HCT116 (cell line): ENCODE measurements around the gene CCDC116.

Experiments used
- CEBPB ChIP-seq: IDR thresholded peaks from 2 replicates; pipeline ENCODE4 v1.6.1; 2012; ENCODE audit warnings: low read depth
- EZH2 ChIP-seq: fragments of 200-600 bp; sonication (generic); IDR thresholded peaks from 2 replicates; pipeline ENCODE4 v1.6.1; 2017; ENCODE audit warnings: antibody characterized with exemption, mixed run types
- JUND ChIP-seq: IDR thresholded peaks from 2 replicates; pipeline ENCODE4 v1.6.1; 2012
- POLR2A ChIP-seq: IDR thresholded peaks from 2 replicates; pipeline ENCODE4 v1.7.0; 2011; ENCODE audit warnings: borderline replicate concordance; ENCODE audit not compliant: insufficient read depth, insufficient read length; ENCODE audit errors: extremely low read depth
- RAD21 ChIP-seq: IDR thresholded peaks from 2 replicates; pipeline ENCODE4 v1.6.1; 2012; ENCODE audit warnings: low read depth, mild to moderate bottlenecking
- SP1 ChIP-seq: IDR thresholded peaks from 2 replicates; pipeline ENCODE4 v1.6.1; 2012; ENCODE audit warnings: low read depth
- TCF7L2 ChIP-seq: IDR thresholded peaks from 2 replicates; pipeline ENCODE4 v1.7.0; 2011; ENCODE audit warnings: borderline replicate concordance, inconsistent platforms; ENCODE audit not compliant: insufficient read depth, insufficient read length; ENCODE audit errors: extremely low read depth
- YY1 ChIP-seq: IDR thresholded peaks from 2 replicates; pipeline ENCODE4 v1.6.1; 2011; ENCODE audit warnings: low read length, low read depth, moderate library complexity, mild to moderate bottlenecking; ENCODE audit not compliant: insufficient replicate concordance; ENCODE audit errors: extremely low read depth
- ZFX ChIP-seq: fragments of 450-650 bp; IDR thresholded peaks from 2 replicates; pipeline ENCODE4 v1.6.1; 2017
- ZNF274 ChIP-seq: fragments of 200-500 bp; sonication (Bioruptor generic); IDR thresholded peaks from 2 replicates; pipeline ENCODE4 v1.6.1; 2014; ENCODE audit warnings: mild to moderate bottlenecking, low read depth, low read length, inconsistent platforms
- TF ChIP-seq, protein P1 (sequence below): IDR thresholded peaks from 2 replicates; pipeline ENCODE4 v1.6.1; 2012; ENCODE audit warnings: low read depth
- TF ChIP-seq, protein P2 (sequence below), 3 experiments: fragments of 200-600 bp in 1 of 3; sonication (generic) in 1 of 3; IDR thresholded peaks in 2 of 3; conservative IDR thresholded peaks in 1 of 3; 2 replicates each; pipeline ENCODE4 v1.5.1; 2012 to 2017; ENCODE audit warnings: low read depth in 2 of 3, low read length in 2 of 3, antibody characterized with exemption in 1 of 3, borderline replicate concordance in 1 of 3, control low read depth in 1 of 3, mild to moderate bottlenecking in 1 of 3, mixed read lengths in 1 of 3, mixed run types in 1 of 3, moderate library complexity in 1 of 3; ENCODE audit not compliant: insufficient read depth in 1 of 3
- TF ChIP-seq, protein P3 (sequence below): IDR thresholded peaks from 2 replicates; pipeline ENCODE4 v1.6.1; 2012
- TF ChIP-seq, protein P4 (sequence below): IDR thresholded peaks from 2 replicates; pipeline ENCODE4 v1.6.1; 2012

DNA sequence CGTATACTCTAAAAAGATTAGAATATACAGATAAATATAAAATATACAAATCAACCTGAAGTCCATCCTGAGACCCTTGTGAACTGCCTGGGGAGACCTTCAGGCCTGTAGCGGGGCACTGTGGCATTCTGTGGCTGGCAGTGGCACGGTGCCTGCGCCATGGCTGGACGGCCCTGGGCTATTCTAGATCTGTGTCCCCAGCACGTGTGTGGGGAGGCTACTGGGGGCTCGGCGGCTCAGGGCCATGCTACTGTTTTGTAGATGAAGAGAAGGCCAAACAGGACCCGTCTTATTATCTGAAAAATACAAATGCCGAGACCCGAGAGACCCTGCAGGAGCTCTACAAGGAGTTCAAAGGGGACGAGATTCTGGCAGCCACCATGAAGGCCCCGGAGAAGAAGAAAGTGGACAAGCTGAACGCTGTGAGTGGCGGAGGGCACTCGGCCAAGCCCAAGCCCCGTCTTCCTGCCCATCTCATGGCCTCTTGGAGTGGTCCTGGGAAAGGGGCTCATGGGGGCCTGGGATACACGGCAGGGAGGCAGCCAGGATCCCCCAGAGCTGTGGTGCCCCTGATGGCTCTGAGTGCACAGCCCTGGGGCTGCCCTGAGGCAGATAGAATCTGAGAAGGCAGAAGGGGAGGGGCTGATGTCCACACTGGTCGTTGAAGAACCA, 52.1 kb downstream of the CCDC116 start:
- TF ChIP-seq ZFX: no peak
- TF ChIP-seq, protein P1, sequence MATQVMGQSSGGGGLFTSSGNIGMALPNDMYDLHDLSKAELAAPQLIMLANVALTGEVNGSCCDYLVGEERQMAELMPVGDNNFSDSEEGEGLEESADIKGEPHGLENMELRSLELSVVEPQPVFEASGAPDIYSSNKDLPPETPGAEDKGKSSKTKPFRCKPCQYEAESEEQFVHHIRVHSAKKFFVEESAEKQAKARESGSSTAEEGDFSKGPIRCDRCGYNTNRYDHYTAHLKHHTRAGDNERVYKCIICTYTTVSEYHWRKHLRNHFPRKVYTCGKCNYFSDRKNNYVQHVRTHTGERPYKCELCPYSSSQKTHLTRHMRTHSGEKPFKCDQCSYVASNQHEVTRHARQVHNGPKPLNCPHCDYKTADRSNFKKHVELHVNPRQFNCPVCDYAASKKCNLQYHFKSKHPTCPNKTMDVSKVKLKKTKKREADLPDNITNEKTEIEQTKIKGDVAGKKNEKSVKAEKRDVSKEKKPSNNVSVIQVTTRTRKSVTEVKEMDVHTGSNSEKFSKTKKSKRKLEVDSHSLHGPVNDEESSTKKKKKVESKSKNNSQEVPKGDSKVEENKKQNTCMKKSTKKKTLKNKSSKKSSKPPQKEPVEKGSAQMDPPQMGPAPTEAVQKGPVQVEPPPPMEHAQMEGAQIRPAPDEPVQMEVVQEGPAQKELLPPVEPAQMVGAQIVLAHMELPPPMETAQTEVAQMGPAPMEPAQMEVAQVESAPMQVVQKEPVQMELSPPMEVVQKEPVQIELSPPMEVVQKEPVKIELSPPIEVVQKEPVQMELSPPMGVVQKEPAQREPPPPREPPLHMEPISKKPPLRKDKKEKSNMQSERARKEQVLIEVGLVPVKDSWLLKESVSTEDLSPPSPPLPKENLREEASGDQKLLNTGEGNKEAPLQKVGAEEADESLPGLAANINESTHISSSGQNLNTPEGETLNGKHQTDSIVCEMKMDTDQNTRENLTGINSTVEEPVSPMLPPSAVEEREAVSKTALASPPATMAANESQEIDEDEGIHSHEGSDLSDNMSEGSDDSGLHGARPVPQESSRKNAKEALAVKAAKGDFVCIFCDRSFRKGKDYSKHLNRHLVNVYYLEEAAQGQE: no peak
- TF ChIP-seq YY1: no peak
- TF ChIP-seq, protein P2, sequence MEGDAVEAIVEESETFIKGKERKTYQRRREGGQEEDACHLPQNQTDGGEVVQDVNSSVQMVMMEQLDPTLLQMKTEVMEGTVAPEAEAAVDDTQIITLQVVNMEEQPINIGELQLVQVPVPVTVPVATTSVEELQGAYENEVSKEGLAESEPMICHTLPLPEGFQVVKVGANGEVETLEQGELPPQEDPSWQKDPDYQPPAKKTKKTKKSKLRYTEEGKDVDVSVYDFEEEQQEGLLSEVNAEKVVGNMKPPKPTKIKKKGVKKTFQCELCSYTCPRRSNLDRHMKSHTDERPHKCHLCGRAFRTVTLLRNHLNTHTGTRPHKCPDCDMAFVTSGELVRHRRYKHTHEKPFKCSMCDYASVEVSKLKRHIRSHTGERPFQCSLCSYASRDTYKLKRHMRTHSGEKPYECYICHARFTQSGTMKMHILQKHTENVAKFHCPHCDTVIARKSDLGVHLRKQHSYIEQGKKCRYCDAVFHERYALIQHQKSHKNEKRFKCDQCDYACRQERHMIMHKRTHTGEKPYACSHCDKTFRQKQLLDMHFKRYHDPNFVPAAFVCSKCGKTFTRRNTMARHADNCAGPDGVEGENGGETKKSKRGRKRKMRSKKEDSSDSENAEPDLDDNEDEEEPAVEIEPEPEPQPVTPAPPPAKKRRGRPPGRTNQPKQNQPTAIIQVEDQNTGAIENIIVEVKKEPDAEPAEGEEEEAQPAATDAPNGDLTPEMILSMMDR (IDR thresholded peaks at IDR 0.05 in 2 of 3, conservative IDR thresholded peaks at IDR 0.05 in 1 of 3; ENCODE audit: borderline replicate concordance in 1 of 3, insufficient read depth in 1 of 3, low read depth in 2 of 3, low read length in 2 of 3): no peak
- no peak for TF ChIP-seq TCF7L2
- TF ChIP-seq RAD21: no peak
- TF ChIP-seq, protein P3, sequence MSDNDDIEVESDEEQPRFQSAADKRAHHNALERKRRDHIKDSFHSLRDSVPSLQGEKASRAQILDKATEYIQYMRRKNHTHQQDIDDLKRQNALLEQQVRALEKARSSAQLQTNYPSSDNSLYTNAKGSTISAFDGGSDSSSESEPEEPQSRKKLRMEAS: no peak
- TF ChIP-seq SP1: no peak
- no peak for TF ChIP-seq CEBPB
- TF ChIP-seq, protein P4, sequence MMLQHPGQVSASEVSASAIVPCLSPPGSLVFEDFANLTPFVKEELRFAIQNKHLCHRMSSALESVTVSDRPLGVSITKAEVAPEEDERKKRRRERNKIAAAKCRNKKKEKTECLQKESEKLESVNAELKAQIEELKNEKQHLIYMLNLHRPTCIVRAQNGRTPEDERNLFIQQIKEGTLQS: no peak
- no peak for TF ChIP-seq JUND
- no peak for TF ChIP-seq EZH2
- no peak for TF ChIP-seq ZNF274
- no peak for TF ChIP-seq POLR2A
